GM18951 (cell line): ENCODE measurements around the gene KPNA3.
"Not testable (repeated sequence)": the region's sequence is repeated elsewhere in the genome, so short reads cannot be mapped to it uniquely, and the experiment has no call there.

Source experiments
- POLR2A ChIP-seq: IDR thresholded peaks from 4 replicates; pipeline ENCODE4 v1.6.1; 2011; ENCODE audit warnings: mild to moderate bottlenecking; ENCODE audit not compliant: insufficient read length, insufficient read depth; ENCODE audit errors: extremely low read depth
- in situ Hi-C: fragments of 300-500 bp; cut with MboI; formaldehyde crosslinking; loops from one replicate; pipeline ENCODE4 v1.12.0; 2022; ENCODE audit warnings: low sequenced_read_pairs, mixed read lengths, inconsistent platforms; ENCODE audit not compliant: unreplicated experiment

Gene KPNA3

GRCh38 chr13:49821216-49822009 lies 28.9 kb upstream of the KPNA3 start:
- no peak for TF ChIP-seq POLR2A
- in situ Hi-C loops: no loop called here

DNA sequence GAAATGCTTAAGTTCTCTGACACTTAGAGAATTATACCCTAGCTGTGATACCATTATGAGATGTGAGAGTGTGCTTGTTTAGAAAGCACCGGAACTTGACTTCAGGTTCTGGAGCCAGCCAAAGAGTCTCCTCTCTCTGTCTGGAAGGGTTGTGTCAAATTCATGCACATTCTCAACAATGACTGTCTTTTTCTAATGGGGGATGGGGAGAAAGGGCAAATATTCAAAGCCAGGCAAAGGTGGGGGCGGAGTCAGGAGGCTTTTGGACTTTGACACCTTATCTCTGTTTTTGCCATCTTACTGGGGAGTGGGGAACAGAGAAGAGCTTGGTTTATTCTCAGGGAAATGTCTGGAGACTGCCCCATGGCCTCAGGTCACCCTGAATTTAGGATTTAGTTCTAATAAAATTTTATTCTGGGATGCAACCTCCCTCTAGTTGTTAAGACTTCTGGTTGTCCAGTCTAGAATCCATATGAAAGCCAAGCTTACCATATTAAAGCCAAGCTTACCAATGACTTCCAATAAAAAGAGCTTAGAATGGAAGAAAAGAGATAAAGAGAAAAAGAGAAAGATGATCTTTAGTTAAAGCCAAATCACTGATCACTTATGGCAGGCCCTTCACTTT lies 28.2 kb upstream of the KPNA3 start:
- no peak for TF ChIP-seq POLR2A
- in situ Hi-C loops: no loop called here

GRCh38 chr13:49816047-49816446 lies 23.6 kb upstream of the KPNA3 start:
- in situ Hi-C loops: not testable (repeated sequence)

- TF ChIP-seq POLR2A: no peak
- in situ Hi-C loops: no loop called here
Measured at GRCh38 chr13:49814551-49815270, 22.2 kb upstream of the KPNA3 start.

GRCh38 chr13:49812812-49813211 lies 20.3 kb upstream of the KPNA3 start:
- TF ChIP-seq POLR2A: no peak
- in situ Hi-C loops: no loop called here

- in situ Hi-C loops: no loop called here
- TF ChIP-seq POLR2A: no peak
Measured at GRCh38 chr13:49811527-49811908, 19.0 kb upstream of the KPNA3 start.

DNA sequence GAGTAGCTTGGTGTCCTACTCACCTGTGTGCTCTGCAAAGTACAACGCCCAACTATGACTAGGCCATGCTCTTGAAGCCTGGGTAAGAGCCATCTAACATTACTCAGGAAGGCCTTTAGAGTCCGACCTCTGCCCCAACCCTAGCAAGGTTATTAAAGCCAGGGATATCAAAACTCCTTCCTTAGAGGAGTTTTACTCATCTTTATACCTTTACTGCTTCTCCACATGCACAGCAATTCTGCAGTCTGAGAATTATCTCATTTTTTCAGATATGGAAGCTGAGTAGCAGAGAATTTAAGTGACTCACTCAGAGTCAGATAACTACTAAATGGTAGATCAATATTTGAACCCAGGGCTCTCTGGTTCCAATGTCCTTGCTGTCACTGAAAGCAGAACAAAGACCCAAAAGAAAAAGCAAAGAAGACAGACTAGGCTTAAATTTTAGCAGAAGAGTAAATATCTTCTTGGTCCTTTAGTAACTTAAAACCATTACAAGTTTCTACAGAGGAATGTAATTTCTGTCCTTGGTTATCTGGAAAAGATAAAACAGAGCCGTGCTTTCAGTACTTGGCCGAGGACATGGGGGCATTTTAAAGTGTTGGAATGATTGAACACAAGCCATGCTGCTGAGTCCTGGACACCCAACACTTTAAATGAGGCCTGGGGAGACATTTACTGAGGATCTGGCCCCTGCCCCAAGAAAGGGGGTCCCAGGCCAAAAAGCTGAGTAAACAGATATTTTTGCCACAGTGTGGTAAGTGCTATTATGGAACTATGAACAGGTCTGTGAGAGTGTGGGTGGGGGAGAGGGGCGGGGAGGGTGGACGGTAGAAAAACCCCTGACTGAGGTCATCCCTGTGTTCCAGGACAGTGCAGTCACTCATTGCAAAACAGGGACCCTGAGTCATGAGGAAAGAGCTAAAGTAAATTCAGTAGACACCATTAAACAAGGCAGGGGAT lies 18.4 kb upstream of the KPNA3 start:
- no peak for TF ChIP-seq POLR2A
- in situ Hi-C loops: no loop called here

DNA sequence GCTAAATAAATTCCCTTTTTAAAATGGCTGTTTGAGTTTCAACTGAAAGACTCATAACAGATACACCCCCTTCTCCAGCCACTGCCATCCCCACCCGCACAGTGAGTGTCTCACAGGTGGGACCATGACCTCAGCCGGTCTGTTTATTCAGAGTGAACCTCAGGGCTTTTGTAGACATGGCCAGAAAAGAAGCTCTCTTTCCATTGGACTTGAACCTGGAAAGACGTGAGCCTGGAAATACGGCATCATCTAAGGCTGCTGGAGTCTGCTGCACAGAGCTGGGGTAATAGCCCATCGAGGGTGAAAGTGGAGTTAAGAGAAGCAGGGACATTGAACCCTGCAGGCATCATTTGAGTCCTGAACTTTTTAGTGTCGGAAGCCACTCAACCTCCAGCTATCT lies 15.2 kb upstream of the KPNA3 start:
- in situ Hi-C loops: no loop called here
- TF ChIP-seq POLR2A: no peak

DNA sequence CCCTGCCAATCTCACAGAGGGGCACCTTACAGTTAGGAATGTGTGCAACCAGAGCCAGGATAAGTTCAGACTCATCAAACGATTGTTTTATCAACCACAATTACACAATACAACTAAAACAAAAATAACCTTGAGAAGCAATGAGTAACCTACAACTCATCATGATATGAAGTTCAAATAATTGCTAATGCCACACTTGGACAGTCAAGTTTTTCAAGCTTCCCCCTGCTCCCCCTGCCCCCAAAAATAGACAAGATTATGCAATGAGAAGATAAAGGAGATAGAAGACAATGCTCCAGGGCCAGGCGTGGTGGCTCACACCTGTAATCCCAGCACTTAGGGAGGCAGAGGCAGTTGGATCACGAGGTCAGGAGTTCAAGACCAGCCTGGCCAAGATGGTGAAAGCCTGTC lies 13.6 kb upstream of the KPNA3 start:
- TF ChIP-seq POLR2A: no peak
- in situ Hi-C loops: no loop called here

DNA sequence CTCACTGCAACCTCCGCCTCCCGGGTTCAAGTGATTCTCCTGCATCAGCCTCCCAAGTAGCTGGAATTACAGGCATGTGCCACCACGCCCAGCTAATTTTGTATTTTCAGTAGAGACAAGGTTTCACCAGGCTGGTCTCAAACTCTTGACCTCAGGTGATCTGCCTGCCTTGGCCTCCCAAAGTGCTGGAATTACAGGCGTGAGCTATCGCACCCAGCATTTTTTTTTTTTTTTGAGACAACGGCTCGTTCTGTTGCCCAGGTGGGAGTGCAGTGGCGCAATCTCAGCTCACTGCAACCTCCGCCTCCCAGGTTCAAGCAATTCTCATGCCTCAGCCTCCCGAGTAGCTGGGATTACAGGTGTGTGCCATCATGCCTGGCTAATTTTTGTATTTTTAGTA lies 10.6 kb upstream of the KPNA3 start:
- in situ Hi-C loops: not testable (repeated sequence)

- no peak for TF ChIP-seq POLR2A
- in situ Hi-C loops: no loop called here
Measured at GRCh38 chr13:49802426-49802825, 9.9 kb upstream of the KPNA3 start.

DNA sequence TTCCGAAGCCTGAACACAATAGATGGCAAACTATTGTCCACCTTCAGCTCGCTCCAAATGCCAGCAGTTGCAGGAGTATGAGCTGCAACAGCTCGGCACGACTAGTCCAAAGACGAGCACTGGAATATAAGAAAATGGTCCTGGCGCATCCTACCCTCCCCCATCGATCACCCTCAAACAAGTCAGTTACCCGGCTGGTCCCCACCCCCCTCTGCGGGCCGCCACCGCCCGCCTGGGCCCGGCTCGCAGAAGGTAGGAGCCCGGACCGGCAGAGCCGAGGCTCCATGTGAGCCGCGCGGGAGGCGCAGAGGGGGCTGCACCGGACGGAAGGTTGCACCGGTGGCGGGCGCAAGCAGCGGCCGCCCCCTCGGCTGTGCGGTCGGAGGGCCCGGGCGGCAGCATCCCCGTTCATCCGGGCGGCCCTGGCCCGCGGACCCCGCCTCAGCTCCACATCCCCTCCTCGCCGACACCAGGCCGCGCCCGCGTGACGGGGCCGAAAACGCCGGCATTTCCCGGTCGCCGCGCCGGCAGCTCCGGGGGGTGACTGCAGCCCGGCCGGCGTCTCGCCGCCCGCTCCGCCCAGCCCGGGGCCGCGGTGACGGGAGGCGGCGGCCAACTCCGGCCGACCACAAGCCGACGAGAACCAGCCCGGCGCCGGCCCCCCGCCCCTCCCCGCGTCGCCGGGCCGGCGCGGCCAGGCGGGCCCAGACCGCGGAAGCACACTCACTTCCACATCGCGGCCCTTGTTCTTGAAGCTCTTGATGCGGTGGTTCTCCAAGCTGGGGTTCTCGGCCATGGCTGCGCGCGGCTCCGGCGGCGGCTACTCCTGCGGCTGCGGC lies 552 bp downstream of the KPNA3 start:
- in situ Hi-C loops: no loop called here
- TF ChIP-seq POLR2A: peak; percentile 10

- in situ Hi-C loops: no loop called here
- no peak for TF ChIP-seq POLR2A
Measured at GRCh38 chr13:49791315-49791710, 1.2 kb downstream of the KPNA3 start.
